A549 (cell line): ENCODE measurements around the gene LRTM2. TPM values are rescaled to one million over a fixed set of nuclear protein-coding genes. Genes with fewer than 3 reads are reported as not detected.

Source experiments
- ATAC-seq, 2 experiments: fragments of 200-7000 bp in 1 of 2; fragments of >200 bp in 1 of 2; cut with Nextera tagmentation in 1 of 2; cut with Tn5 transposase in 1 of 2; 3 replicates each; pipeline versions ENCODE4 v1.8.0 to v1.9.1; 2018 to 2020; ENCODE audit warnings: mild to moderate bottlenecking in 1 of 2, moderate library complexity in 1 of 2
- CTCF ChIA-PET: fragments of 300-600 bp; sonication (Branson Sonifier 250); formaldehyde crosslinking; extraction: SDS; loops from one replicate; lab custom pipeline; 2021; ENCODE audit warnings: antibody characterized with exemption, inconsistent platforms; lab: Yijun Ruan, JAX
- POLR2A ChIA-PET: fragments of 350-600 bp; formaldehyde crosslinking; extraction: SDS; loops from one replicate; lab custom pipeline; 2021; ENCODE audit warnings: antibody characterized with exemption, inconsistent platforms; lab: Yijun Ruan, JAX
- DNase-seq, 2 experiments: peaks; one replicate each; pipeline versions ENCODE4 v3.0.0 to v3.0.0-alpha.2; 2011 to 2016; ENCODE audit warnings: low read depth in 1 of 2, low spot score in 1 of 2
- FAIRE-seq: peaks from 2 replicates; lab custom pipeline; 2011; peaks lifted over from hg19 to GRCh38; lab: Jason Lieb, UNC
- H3K27ac ChIP-seq, 2 experiments: fragments of >200 bp; sonication (Bioruptor Twin); formaldehyde crosslinking; 3 replicates each; pipeline ENCODE4 v1.5.1; 2016 to 2017
- H3K4me1 ChIP-seq: fragments of >200 bp; sonication (Bioruptor Twin); formaldehyde crosslinking; 3 replicates; pipeline ENCODE4 v1.6.1; 2016
- H3K4me2 ChIP-seq: fragments of >200 bp; sonication (Bioruptor Twin); formaldehyde crosslinking; 3 replicates; pipeline ENCODE4 v1.6.1; 2016
- H3K4me3 ChIP-seq: fragments of >200 bp; sonication (Bioruptor Twin); formaldehyde crosslinking; 3 replicates; pipeline ENCODE4 v1.5.1; 2016
- H3K9me3 ChIP-seq: fragments of >200 bp; sonication (Bioruptor Twin); formaldehyde crosslinking; 3 replicates; pipeline ENCODE4 v1.6.1; 2016
- BHLHE40 ChIP-seq: IDR thresholded peaks from 2 replicates; pipeline ENCODE4 v1.6.1; 2012; ENCODE audit warnings: low read depth, low read length, inconsistent platforms
- E2F6 ChIP-seq: IDR thresholded peaks from 2 replicates; pipeline ENCODE4 v1.6.1; 2012; ENCODE audit warnings: low read depth, borderline replicate concordance
- ELK1 ChIP-seq: fragments of 150-350 bp; IDR thresholded peaks from 2 replicates; pipeline ENCODE4 v1.6.1; 2014; ENCODE audit warnings: low read depth, mild to moderate bottlenecking, low read length
- EP300 ChIP-seq, 2 experiments: fragments of >200 bp; sonication (Bioruptor Twin); formaldehyde crosslinking; IDR thresholded peaks; 2 replicates in 1 of 2; 3 replicates in 1 of 2; pipeline ENCODE4 v1.6.1; 2016 to 2017
- ESRRA ChIP-seq: fragments of 150-350 bp; IDR thresholded peaks from 2 replicates; pipeline ENCODE4 v1.6.1; 2014; ENCODE audit warnings: mild to moderate bottlenecking, low read length, borderline replicate concordance
- FOSL2 ChIP-seq, 2 experiments: fragments of 450-650 bp in 1 of 2; fragments of >200 bp in 1 of 2; sonication (Bioruptor Twin) in 1 of 2; formaldehyde crosslinking; IDR thresholded peaks; 2 replicates each; pipeline versions ENCODE4 v1.5.0 to v1.6.1; 2016 to 2020; ENCODE audit warnings: mild to moderate bottlenecking in 1 of 2, moderate library complexity in 1 of 2
- FOXS1 ChIP-seq: fragments of 250-450 bp; sonication (Bioruptor Pico); IDR thresholded peaks from 2 replicates; pipeline ENCODE4 v1.5.0; 2020; ENCODE audit warnings: mild to moderate bottlenecking, moderate library complexity
- HES2 ChIP-seq: fragments of >200 bp; sonication (Bioruptor Twin); formaldehyde crosslinking; IDR thresholded peaks from 2 replicates; pipeline ENCODE4 v1.6.1; 2016
- HOXB5 ChIP-seq: fragments of 250-450 bp; sonication (Bioruptor Pico); IDR thresholded peaks from 2 replicates; pipeline ENCODE4 v1.5.0; 2020; ENCODE audit warnings: mild to moderate bottlenecking, moderate library complexity
- JUN ChIP-seq, 2 experiments: fragments of >200 bp; sonication (Bioruptor Twin); formaldehyde crosslinking; IDR thresholded peaks; 2 replicates in 1 of 2; 3 replicates in 1 of 2; pipeline ENCODE4 v1.6.1; 2016 to 2017
- JUNB ChIP-seq: fragments of >200 bp; sonication (Bioruptor Twin); formaldehyde crosslinking; IDR thresholded peaks from 2 replicates; pipeline ENCODE4 v1.6.1; 2016
- KDM5A ChIP-seq: fragments of 200-600 bp; sonication (generic); IDR thresholded peaks from 2 replicates; pipeline ENCODE4 v1.6.1; 2016; ENCODE audit warnings: antibody characterized with exemption, mild to moderate bottlenecking
- NPAS2 ChIP-seq: fragments of 250-450 bp; sonication (Bioruptor Pico); IDR thresholded peaks from 2 replicates; pipeline ENCODE4 v1.8.0; 2022; ENCODE audit warnings: mild to moderate bottlenecking, moderate library complexity, borderline replicate concordance
- PHF8 ChIP-seq: fragments of 200-600 bp; sonication (generic); IDR thresholded peaks from 2 replicates; pipeline ENCODE4 v1.6.1; 2016; ENCODE audit warnings: low read depth, mild to moderate bottlenecking, antibody characterized with exemption, moderate library complexity, borderline replicate concordance
- RARB ChIP-seq: fragments of 250-450 bp; sonication (Bioruptor Pico); IDR thresholded peaks from 2 replicates; pipeline ENCODE4 v1.8.0; 2021; ENCODE audit warnings: mild to moderate bottlenecking, moderate library complexity
- RCOR1 ChIP-seq: fragments of 150-350 bp; IDR thresholded peaks from 2 replicates; pipeline ENCODE4 v1.6.1; 2014; ENCODE audit warnings: antibody characterized with exemption, low read length, low read depth
- REST ChIP-seq: fragments of 200-600 bp; sonication (generic); IDR thresholded peaks from 2 replicates; pipeline ENCODE4 v1.6.1; 2016; ENCODE audit warnings: antibody characterized with exemption, mild to moderate bottlenecking, moderate library complexity
- TP53 ChIP-seq: fragments of 250-450 bp; sonication (Bioruptor Pico); IDR thresholded peaks from 2 replicates; pipeline ENCODE4 v1.5.0; 2021; ENCODE audit warnings: mild to moderate bottlenecking, moderate library complexity
- USF2 ChIP-seq: fragments of 450-650 bp; IDR thresholded peaks from 2 replicates; pipeline ENCODE4 v1.6.1; 2014; ENCODE audit warnings: antibody characterized with exemption
- ZC3H11A ChIP-seq: fragments of 450-650 bp; IDR thresholded peaks from 2 replicates; pipeline ENCODE4 v1.6.1; 2014; ENCODE audit warnings: antibody characterized with exemption, mild to moderate bottlenecking
- ZFP36 ChIP-seq: fragments of 450-650 bp; IDR thresholded peaks from 2 replicates; pipeline ENCODE4 v1.6.1; 2014; ENCODE audit warnings: borderline replicate concordance; ENCODE audit not compliant: partially characterized antibody
- ZSCAN20 ChIP-seq: fragments of 250-450 bp; sonication (Bioruptor Pico); IDR thresholded peaks from 2 replicates; pipeline ENCODE4 v1.8.0; 2022; ENCODE audit warnings: mild to moderate bottlenecking, moderate library complexity
- WGBS: methylation state at CpG from one replicate; pipeline ENCODE4 v1.1.6; 2017; ENCODE audit errors: missing lambda C conversion rate; 5-methylcytosine and 5-hydroxymethylcytosine counted together
- polyA plus RNA-seq, 4 experiments: library from polyadenylated mRNA; depleted of rRNA in 3 of 4; stranded (reverse); fragments of >200 nt; fragmentation: RNase III in 1 of 4; extraction: RNeasy Plus Mini Kit Qiagen cat#74134 plus additional on column Dnase treatment in 1 of 4; gene quantifications; 2 replicates in 3 of 4; 3 replicates in 1 of 4; pipeline ENCODE4 v1.2.3, GENCODE V29; 2011 to 2017
- TF ChIP-seq, protein P1 (sequence below): IDR thresholded peaks from 2 replicates; pipeline ENCODE4 v1.6.1; 2012

The LRTM2 gene
- polyA plus RNA-seq, 2 of the 4 experiments (the other 2 are of a cell fraction) = not detected

- TF ChIP-seq RARB (CRISPR knock-in tag) (no peak), TP53 (CRISPR knock-in tag) (no peak), RCOR1 (no peak), E2F6 (no peak), USF2 (no peak)
- TF ChIP-seq, all 56 proteins: peak for 0
These were observed 30.9 kb downstream of the LRTM2 start (continued) for GRCh38 chr12:1851151-1851701.

DNA sequence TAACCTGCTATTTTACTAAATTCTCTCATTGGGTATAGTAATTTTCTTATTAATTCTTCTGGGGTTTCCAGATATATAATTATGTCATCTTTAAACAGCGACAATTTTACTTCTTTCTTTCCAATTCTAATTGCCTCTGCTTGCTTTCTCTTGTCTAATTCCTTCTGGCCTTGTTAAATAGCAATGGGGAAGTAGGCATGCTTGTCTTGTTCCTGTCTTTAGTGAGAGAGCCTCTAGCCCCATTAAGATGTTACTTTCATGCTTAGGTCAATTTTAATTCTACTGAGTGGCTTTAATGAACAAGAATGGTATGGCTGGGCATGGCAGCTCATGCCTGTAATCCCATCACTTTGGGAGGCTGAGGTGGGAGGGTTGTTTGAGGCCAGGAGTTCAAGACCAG is 31.7 kb downstream of the LRTM2 start:
- no peak for TF ChIP-seq FOSL2 (IDR thresholded peaks at IDR 0.05)
- TF ChIP-seq FOSL2 (CRISPR knock-in tag; IDR thresholded peaks at IDR 0.05) = no peak
- TF ChIP-seq PHF8 = no peak
- TF ChIP-seq, protein P1, sequence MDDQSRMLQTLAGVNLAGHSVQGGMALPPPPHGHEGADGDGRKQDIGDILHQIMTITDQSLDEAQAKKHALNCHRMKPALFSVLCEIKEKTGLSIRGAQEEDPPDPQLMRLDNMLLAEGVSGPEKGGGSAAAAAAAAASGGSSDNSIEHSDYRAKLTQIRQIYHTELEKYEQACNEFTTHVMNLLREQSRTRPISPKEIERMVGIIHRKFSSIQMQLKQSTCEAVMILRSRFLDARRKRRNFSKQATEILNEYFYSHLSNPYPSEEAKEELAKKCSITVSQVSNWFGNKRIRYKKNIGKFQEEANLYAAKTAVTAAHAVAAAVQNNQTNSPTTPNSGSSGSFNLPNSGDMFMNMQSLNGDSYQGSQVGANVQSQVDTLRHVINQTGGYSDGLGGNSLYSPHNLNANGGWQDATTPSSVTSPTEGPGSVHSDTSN = no peak
- TF ChIP-seq FOXS1 = no peak
- TF ChIP-seq BHLHE40 = no peak
- TF ChIP-seq KDM5A = no peak
- no peak for TF ChIP-seq JUNB
- TF ChIP-seq EP300 (IDR thresholded peaks at IDR 0.05) = no peak
- no peak for TF ChIP-seq REST
- TF ChIP-seq ZSCAN20 = no peak
- no peak for TF ChIP-seq HES2
- TF ChIP-seq, all 56 proteins: peak for 0
- DNase-seq (no peak), FAIRE-seq (peak; percentile 63), ATAC-seq (no peak)
- ChIA-PET CTCF (interaction anchor here (0.9 kb wide), 1 partner anchor 88 kb away, joined by 4 read pairs; no protein-coding TSS in a partner anchor), POLR2A (no interaction called here)
- WGBS = 10% methylated on average over 1 of the region's 1 CpG
- no peak overlapping the region for H3K27ac ChIP-seq
- no peak overlapping the region for H3K4me3 ChIP-seq
- H3K4me2 ChIP-seq = no peak overlapping the region
- H3K4me1 ChIP-seq = no peaks in the 10 kb centered on the region
- H3K9me3 ChIP-seq = no peaks in the 10 kb centered on the region

- no peak overlapping the region for H3K4me3 ChIP-seq
- no peak overlapping the region for H3K27ac ChIP-seq
- ChIA-PET CTCF (no interaction called here), POLR2A (no interaction called here)
- ATAC-seq (no peak), DNase-seq (no peak), FAIRE-seq (no peak)
- 26% methylated on average over 8 of the region's 8 CpGs for WGBS
- H3K9me3 ChIP-seq = no peaks in the 10 kb centered on the region
- H3K4me1 ChIP-seq = no peaks in the 10 kb centered on the region
- H3K4me2 ChIP-seq = no peak overlapping the region
- no peak for TF ChIP-seq ELK1
- no peak for TF ChIP-seq JUN (IDR thresholded peaks at IDR 0.05)
- TF ChIP-seq HES2 = no peak
- no peak for TF ChIP-seq NPAS2 (CRISPR knock-in tag)
- TF ChIP-seq HOXB5 (CRISPR knock-in tag) = no peak
- TF ChIP-seq EP300 (IDR thresholded peaks at IDR 0.05) = no peak
- TF ChIP-seq ZFP36 = no peak
- no peak for TF ChIP-seq JUNB
- TF ChIP-seq ESRRA = no peak
- TF ChIP-seq ZC3H11A = no peak
- no peak for TF ChIP-seq FOSL2 (IDR thresholded peaks at IDR 0.05)
- no peak for TF ChIP-seq FOSL2 (CRISPR knock-in tag; IDR thresholded peaks at IDR 0.05)
These were observed 33.4 kb downstream of the LRTM2 start for GRCh38 chr12:1853716-1854115.
